ENCODE measurements around the gene TICAM2.

Gene TICAM2

GRCh38 chr5:115616892-115617291, 14.6 kb upstream of the TICAM2 start:
- intact Hi-C loops (cut with DNase I), result no loop called here
- DNase-seq, result no peak

GRCh38 chr5:115616472-115616871, 14.2 kb upstream of the TICAM2 start:
- no peak for DNase-seq
- intact Hi-C loops (cut with DNase I), result no loop called here

- intact Hi-C loops (cut with DNase I), result no loop called here
Observed at GRCh38 chr5:115611873-115612272, 9.6 kb upstream of the TICAM2 start.

GRCh38 chr5:115607935-115608334, 5.7 kb upstream of the TICAM2 start:
- intact Hi-C loops (cut with DNase I), result no loop called here
- DNase-seq, result no peak

More at GRCh38 chr5:115611873-115612272, 9.6 kb upstream of the TICAM2 start:
- DNase-seq, result no peak

- intact Hi-C loops (cut with DNase I), result no loop called here
- no peak for DNase-seq
Observed at GRCh38 chr5:115605436-115605835, 3.2 kb upstream of the TICAM2 start.

- intact Hi-C loops (cut with DNase I), result no loop called here
- peak in 1 of 42 donors; percentile 16 for DNase-seq
Observed at GRCh38 chr5:115602591-115603125, 379 bp upstream of the TICAM2 start.

- no peak for DNase-seq
- intact Hi-C loops (cut with DNase I), result no loop called here
Observed at GRCh38 chr5:115600766-115601165, 1.5 kb downstream of the TICAM2 start.

GRCh38 chr5:115599924-115600323, 2.4 kb downstream of the TICAM2 start:
- DNase-seq, result no peak
- intact Hi-C loops (cut with DNase I), result no loop called here

- intact Hi-C loops (cut with DNase I), result no loop called here
Observed at GRCh38 chr5:115599502-115599901, 2.8 kb downstream of the TICAM2 start.

GRCh38 chr5:115594128-115595047, 7.9 kb downstream of the TICAM2 start:
- intact Hi-C loops (cut with DNase I), result no loop called here
- no peak for DNase-seq

More at GRCh38 chr5:115599502-115599901, 2.8 kb downstream of the TICAM2 start:
- DNase-seq, result peak in 29 of 42 donors; percentile 15 to 66 (median 35)

GRCh38 chr5:115589043-115589442, 13.2 kb downstream of the TICAM2 start:
- intact Hi-C loops (cut with DNase I), result loop anchor here (5.0 kb wide), 1 partner anchor 282 kb away; no protein-coding TSS in a partner anchor
- no peak for DNase-seq

- intact Hi-C loops (cut with DNase I), result loop anchor here (5.0 kb wide), 1 partner anchor 281 kb away; no protein-coding TSS in a partner anchor
- no peak for DNase-seq
Observed at GRCh38 chr5:115588640-115589039, 13.6 kb downstream of the TICAM2 start.

- intact Hi-C loops (cut with DNase I), result loop anchor here (5.0 kb wide), 1 partner anchor 279 kb away; no protein-coding TSS in a partner anchor
- DNase-seq, result no peak
Observed at GRCh38 chr5:115586525-115587146, 15.6 kb downstream of the TICAM2 start.

GRCh38 chr5:115585265-115585664, 17.0 kb downstream of the TICAM2 start:
- intact Hi-C loops (cut with DNase I), result loop anchor here (5.0 kb wide), 1 partner anchor 278 kb away; no protein-coding TSS in a partner anchor
- no peak for DNase-seq

- intact Hi-C loops (cut with DNase I), result no loop called here
- DNase-seq, result no peak
Observed at GRCh38 chr5:115584501-115584900, 17.8 kb downstream of the TICAM2 start.

- DNase-seq, result no peak
- intact Hi-C loops (cut with DNase I), result no loop called here
Observed at GRCh38 chr5:115583474-115583873, 18.8 kb downstream of the TICAM2 start.

GRCh38 chr5:115580941-115581340, 21.3 kb downstream of the TICAM2 start:
- intact Hi-C loops (cut with DNase I), result no loop called here
- no peak for DNase-seq

GRCh38 chr5:115579747-115580173, 22.5 kb downstream of the TICAM2 start:
- intact Hi-C loops (cut with DNase I), result loop anchor here (5.0 kb wide), 1 partner anchor 267 kb away; no protein-coding TSS in a partner anchor
- no peak for DNase-seq

GRCh38 chr5:115579216-115579615, 23.1 kb downstream of the TICAM2 start:
- peak in 15 of 42 donors; percentile 14 to 74 (median 25) for DNase-seq
- intact Hi-C loops (cut with DNase I), result loop anchor here (5.0 kb wide), 1 partner anchor 267 kb away; no protein-coding TSS in a partner anchor

- DNase-seq, result no peak
- intact Hi-C loops (cut with DNase I), result loop anchor here (5.0 kb wide), 1 partner anchor 266 kb away; no protein-coding TSS in a partner anchor
Observed at GRCh38 chr5:115578657-115579056, 23.6 kb downstream of the TICAM2 start.
